ENCODE results near the gene PPP1R3E.

The PPP1R3E gene

GRCh38 chr14:23322568-23323517 lies 20.2 kb upstream of the PPP1R3E start:
- no peak for DNase-seq

GRCh38 chr14:23321572-23322547 lies 19.2 kb upstream of the PPP1R3E start:
- peak; percentile 50 for DNase-seq

- DNase-seq = peak; percentile 100
These were observed 18.2 kb upstream of the PPP1R3E start, which contains the start of gene PABPN1 for GRCh38 chr14:23320584-23321571. PABPN1 (plus strand) TSS chr14:23321457; CDS start chr14:23321470, 13 bp downstream.

- DNase-seq = no peak
These were observed 17.3 kb upstream of the PPP1R3E start for GRCh38 chr14:23319746-23320583.

GRCh38 chr14:23316300-23316699 lies 13.6 kb upstream of the PPP1R3E start:
- no peak for DNase-seq

- DNase-seq = no peak
These were observed 7.9 kb upstream of the PPP1R3E start for GRCh38 chr14:23310546-23310945.

- DNase-seq = no peak
These were observed 6.2 kb upstream of the PPP1R3E start for GRCh38 chr14:23308721-23309445.

- DNase-seq = no peak
These were observed 5.3 kb upstream of the PPP1R3E start for GRCh38 chr14:23307687-23308644.

- DNase-seq = no peak
These were observed 4.5 kb upstream of the PPP1R3E start for GRCh38 chr14:23307146-23307530.

GRCh38 chr14:23306412-23307145 lies 3.9 kb upstream of the PPP1R3E start, which contains the start of gene BCL2L2:
BCL2L2 (plus strand) TSS chr14:23306833; CDS start chr14:23307768, 935 bp downstream.
- no peak for DNase-seq

GRCh38 chr14:23301969-23302289 lies 730 bp downstream of the PPP1R3E start:
- no peak for DNase-seq

GRCh38 chr14:23301288-23301968 lies 1.2 kb downstream of the PPP1R3E start:
- DNase-seq = peak; percentile 97

GRCh38 chr14:23300687-23301223 lies 1.9 kb downstream of the PPP1R3E start:
- peak; percentile 22 for DNase-seq

- DNase-seq = peak; percentile 16
These were observed 2.5 kb downstream of the PPP1R3E start for GRCh38 chr14:23299986-23300686.

GRCh38 chr14:23299211-23299957 lies 3.3 kb downstream of the PPP1R3E start:
- DNase-seq = peak; percentile 62
